HK-2 (cell line): ENCODE results near the gene GRIN3B.
A peak's percentile ranks its signal among the peaks of the same experiment; 100 is the strongest.

Experiments used
- DNase-seq: peaks from one replicate; pipeline ENCODE4 v3.0.0-alpha.2; 2018; ENCODE audit not compliant: unreplicated experiment

The GRIN3B gene

DNA sequence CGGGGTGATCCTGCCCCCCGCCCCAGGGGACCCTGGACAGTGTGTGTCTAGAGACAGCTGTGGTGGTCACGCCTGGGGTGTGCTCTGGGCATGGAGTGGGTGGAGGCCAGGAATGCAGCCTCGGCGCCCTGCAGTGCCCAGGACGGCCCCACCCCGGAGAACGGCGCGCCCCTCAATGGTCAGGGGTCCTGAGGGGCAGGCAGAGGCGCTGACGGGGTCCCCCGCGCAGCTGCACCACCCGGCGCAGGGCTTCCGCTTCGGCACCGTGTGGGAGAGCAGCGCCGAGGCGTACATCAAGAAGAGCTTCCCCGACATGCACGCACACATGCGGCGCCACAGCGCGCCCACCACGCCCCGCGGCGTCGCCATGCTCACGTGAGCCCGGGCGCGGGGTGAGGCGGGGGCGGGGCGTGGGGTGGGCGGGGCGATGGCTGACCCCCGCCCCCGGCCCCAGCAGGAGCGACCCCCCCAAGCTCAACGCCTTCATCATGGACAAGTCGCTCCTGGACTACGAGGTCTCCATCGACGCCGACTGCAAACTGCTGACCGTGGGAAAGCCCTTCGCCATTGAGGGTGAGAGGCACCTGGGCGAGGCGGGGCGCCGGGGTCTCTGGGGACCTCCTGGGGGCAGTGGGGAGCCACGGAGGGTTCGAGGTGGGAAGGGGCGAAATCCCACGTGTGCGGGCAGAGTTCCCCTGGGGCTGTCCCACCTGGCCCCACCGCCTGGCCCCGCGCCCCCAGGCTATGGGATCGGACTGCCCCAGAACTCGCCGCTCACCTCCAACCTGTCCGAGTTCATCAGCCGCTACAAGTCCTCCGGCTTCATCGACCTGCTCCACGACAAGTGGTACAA lies 7.4 kb downstream of the GRIN3B start:
- DNase-seq: no peak

DNA sequence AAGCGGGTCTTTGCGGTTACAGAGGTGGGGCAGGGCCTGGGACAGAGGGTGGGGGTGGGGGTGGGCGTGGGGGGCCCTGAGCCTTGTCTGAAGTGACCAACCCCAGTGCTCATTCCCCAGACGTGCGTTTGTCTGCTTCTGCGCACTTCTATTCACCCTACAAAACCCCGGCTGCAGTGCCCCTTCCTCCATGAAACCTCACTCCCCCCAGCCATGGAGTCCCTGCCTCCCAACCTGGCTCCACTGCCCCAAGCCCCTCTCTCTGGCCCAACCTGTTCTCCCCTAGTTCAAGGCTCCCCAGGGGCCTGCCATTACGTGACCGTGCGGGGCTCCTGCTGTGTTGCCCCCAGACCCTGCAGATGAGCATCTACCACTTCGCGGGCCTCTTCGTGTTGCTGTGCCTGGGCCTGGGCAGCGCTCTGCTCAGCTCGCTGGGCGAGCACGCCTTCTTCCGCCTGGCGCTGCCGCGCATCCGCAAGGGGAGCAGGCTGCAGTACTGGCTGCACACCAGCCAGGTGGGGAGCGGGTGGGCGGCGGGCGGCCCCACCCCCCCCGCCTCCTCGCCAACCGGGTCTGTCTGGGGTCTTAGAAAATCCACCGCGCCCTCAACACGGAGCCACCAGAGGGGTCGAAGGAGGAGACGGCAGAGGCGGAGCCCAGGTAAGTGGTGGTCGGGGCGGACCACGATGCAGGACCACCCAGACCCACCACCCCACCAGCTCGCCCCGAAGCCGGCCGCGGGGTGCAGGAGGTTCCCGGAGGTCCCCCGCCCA lies 8.2 kb downstream of the GRIN3B start:
- DNase-seq: no peak

DNA sequence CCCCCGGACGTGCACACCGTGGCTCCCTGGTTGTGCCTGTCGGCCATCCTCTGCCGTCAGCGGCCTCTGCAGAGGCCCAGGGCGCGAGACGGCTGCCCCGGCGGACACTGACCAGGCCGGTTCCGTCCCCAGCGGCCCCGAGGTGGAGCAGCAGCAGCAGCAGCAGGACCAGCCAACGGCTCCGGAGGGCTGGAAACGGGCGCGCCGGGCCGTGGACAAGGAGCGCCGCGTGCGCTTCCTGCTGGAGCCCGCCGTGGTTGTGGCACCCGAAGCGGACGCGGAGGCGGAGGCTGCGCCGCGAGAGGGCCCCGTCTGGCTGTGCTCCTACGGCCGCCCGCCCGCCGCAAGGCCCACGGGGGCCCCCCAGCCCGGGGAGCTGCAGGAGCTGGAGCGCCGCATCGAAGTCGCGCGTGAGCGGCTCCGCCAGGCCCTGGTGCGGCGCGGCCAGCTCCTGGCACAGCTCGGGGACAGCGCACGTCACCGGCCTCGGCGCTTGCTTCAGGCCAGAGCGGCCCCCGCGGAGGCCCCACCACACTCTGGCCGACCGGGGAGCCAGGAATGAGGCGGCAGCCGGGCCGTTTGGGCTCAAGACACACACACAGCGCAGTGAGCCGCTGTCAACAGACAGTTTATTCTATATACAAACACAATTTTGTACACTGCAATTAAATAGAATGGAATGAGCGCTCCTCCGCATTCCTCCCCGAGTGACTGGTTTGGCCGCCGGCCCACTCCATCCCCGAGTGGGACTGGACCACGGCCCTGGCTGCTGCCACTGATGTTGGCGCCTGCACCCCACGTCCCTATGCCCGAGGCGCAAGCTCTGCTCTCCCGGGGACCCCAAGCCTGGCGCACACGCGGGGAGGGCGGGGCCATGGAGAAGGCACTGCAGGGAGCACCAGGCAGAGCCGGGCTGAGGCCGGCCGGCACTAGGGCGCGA lies 9.1 kb downstream of the GRIN3B start:
- no peak for DNase-seq

DNA sequence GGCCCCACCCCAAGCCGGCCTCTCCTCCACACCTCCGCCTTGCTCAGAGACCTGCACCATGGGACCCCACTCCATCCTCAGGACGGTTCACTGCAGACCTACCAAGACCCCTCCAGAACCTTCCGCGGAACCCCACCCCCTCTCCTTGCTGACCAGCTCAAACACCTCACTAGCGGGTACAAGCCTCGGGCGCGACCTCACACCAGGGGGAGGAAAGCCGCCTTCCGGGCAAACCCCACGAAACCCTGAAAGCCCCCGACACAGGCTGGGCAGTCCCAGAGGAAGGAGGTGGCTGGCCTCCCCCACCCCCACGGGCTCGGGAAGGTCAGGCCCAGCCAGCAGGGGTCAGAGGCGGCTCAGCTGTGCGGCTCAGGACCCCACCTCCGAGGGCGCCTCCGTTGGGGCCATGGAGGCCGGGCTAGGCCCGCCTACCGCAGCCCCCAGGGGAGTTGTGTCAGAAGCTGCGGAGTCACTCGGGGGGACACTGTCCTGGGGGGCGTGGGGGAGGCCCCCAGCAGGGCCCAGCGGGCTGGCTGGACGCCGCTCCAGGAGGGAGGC lies 9.8 kb downstream of the GRIN3B start:
- DNase-seq: no peak

DNA sequence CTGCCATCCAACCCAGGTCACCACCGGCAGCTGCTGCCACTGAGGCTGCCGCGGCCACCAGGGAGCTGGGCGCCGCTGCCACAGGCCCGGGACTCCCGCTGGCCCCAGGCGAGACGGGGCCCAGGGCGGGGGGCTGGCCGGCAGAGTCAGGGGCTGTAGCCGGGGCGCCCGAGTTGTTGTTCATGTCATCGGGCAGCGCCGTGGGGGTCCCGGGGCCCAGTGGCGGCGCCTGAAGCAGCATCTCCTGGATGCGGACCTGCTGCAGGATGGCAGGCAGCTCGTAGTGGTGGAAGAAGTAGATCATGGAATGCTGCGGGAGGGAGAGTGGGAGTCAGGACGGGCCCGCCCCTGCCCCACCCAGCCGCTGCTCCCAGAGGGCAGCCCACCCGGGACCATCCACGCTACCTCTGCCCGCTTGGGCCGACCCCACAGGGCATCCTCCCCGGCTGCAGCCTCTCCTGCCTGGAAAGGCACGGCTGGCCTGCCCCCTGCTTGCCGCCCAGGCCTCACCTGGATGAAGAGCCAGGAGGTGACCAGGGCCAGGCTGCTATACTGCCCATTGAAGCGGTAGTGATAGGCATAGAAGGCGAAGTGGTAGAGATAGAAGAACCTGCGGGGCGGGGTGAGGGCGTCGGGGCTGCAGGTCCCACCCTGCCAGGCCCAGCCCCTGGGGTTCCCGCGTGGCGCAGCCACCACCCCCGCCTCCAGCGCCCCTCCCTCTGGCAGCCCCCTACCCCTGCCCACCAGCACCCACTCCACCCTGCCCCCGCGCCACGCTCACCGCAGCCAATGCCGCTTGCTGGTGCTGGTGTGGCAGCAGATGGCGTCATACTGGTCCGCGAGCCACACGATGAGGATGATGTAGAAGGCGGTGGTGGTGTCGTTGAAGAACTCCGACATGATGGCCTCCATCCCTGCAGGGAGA lies 10.6 kb downstream of the GRIN3B start:
- DNase-seq: no peak

DNA sequence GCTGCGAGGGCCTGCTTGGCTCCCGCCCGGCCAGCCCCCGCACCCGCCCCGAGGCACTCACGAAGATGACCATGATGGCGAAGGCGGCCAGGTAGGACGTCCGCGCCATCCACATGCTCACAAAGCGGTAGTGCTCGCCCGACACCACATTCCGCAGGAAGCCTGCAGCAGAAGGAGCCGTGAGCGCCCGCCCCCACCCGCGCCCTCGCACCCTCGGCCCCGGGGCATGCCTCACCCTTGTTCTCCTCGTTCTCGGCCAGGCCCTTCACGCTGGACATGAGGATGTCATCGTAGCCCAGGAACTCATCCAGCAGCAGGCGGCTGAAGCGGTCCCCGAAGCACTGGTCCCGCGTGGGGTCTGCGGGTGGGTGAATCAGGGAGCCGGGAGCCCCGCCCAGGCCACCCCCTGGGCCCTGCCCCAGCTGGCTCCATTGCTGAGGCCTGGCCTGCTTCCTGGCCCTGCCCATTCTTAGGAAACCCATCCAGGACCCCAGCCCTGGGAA lies 11.7 kb downstream of the GRIN3B start:
- no peak for DNase-seq

DNA sequence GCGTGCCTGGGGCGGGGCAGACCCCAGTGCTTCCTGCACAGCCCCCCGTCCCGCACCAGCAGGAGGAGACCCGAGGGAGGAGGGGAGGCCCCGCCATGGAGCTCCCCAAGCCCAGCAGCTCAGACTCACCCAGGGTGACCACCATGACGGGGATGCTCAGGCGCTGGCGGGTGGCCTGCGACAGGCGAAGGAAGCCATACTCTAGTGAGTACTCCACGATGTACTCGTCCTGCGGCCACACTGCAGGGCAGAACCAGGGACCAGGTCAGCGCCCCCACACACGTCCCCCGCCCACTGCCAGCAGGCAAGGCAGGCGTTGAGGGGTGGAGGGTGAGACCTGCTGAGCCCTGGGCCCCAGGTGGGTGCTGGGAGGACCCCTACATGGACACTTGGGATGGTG lies 12.1 kb downstream of the GRIN3B start:
- no peak for DNase-seq

DNA sequence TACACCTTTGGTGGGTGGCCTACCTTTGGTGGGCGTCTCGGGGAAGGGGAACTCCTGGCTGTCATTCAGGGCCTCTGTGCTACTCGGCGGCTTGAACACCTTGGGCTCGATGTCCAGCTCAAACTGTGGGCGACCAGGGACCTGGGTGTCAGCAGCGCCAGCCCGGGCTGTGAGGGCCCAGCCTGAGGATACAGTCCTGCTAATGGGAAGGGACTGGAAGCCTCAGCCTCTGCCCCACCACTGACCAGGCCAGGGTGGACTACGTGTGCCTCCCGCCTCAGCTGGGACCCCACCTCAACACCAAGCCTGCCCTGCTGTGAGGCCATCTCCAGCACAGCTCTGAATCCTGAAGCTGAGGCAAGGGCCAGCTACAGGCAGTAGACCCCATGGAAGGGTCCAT lies 13.0 kb downstream of the GRIN3B start:
- DNase-seq: no peak

DNA sequence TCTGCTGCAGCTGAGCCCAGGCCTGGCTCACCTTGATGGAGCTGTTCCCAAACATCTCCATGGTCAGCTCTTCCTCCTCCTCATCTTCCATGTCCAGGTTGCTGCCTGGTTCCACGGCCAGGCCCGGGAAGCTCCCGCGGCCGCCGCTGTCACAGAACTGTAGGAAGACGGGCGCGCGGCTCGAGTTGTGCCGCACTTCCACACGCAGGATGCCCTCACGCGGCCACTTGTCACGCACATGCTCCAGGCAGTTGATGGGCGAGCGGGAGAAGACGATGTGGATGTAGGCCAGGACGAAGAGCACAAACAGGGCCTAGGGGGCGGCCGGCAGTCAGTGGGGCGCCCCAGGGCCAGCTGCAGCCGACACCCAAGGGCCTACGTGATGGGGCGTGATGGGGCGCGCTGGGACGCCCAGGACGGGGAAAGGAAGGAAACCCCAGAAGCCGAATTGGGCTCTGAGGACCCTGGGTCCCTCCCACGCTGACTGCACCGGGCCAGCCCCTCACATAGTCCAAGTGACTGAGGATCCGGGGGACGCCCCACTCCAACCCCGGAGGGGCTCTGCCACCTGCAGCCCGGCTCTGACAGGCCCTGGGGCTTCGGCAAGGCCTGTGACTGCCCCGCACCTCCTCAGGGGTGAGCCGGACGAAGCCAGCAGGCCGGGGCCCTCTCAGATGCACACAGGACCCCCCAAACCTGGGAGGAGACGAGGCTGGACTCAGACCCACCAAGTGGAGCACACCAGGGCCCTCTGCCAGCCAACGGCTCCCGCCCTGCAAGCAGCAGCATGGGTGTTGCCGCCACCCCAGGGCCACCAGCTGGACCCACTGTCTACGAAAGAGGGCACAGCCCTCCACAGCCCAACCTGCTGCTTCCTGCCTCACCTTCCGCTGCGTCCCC lies 14.2 kb downstream of the GRIN3B start:
- DNase-seq: no peak

DNA sequence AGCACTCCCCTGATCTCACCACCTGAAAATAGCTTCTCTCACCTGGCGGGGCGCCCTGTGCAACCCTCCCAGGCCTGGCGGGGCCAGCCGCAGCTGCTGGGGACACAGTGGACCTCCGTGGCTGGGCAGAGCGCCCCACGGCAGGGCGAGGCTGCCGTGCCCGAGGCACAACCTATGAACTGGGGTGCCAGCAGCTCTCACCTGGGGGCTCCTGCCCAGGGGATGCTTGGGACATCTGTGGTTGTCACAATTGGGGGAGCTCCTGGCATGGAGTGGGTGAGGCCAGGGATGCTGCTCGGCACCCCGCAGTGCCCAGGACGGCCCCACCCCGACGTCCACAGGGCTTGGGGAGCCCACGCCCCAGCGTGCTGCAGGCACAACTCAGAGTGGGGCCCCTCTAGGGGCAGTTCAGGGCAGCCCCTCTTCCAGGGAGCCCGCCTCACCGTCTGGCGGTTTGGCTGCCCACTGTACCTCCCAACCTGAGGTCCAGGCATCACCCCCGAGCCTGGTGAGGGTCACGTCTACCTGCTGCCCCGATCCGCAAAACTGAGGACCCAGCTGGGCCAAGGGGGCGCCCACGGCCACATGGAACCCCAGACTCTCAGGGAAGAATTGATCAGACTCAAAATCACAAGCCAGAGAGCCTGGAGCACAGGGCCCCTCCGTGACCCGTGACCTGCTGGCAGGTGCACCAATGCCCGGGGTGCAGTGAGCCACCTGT lies 15.0 kb downstream of the GRIN3B start:
- DNase-seq: no peak

DNA sequence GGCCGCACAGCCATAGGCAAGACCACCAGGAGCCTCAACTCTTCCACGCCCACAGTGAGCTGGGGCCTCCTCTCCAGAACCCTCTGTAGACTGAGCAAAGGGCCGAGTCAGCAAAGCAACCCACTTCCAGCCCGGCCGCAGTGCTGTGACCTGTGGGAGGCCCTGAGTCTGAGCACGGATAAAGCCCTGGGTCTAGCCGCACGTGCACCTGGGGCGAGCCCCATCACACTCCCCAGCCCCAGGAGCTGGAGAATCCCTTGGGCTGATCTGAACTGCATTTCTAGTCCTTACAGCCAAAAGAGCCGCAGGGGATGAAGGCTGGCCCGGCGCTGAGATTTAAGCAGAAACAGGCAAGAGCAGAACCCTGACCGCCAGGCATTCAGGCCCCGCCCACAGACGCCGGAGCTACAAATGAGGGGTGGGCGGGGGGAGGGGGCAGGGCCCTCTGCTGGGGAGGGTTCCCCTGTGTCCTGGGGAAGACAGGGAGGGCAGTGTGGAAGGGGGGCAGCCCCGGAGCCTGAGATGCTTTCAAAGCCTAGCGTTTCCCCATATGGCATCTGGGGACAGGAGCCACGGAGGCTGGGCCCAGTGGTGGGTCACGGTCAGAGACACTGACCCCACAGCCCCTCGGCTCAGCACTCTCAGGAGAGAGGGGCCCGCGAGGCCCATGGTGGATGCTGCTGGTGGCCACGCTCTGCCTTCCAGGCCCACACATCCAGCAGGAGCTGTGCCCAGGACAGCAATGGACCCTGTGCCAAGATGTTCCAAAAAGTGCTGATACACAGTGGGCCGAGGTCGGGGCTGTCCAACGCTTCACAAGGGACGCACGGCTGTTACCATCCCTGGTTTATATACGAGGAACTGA lies 15.8 kb downstream of the GRIN3B start:
- DNase-seq: no peak

DNA sequence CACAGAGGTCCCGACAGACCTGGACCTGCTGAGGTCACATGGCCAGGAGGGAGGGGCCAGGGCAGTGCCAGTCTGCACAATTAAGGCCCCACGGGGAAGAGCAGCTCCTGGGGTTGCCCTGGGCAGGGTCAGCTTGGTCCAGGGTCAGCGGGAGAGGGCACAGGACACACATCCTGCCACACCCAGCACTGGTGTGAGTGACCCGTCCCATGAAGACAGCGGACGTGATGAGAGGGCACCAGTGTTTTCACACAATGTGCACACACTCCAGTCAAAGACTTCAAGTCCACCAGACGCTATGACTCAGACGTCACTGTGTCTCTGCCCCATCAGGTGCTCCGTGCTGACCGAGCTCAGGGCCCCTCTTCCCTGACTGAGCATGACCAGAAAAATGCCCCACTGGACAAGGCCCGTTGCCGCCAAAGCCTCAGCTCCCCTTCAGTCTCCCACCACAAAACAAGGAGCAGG lies 16.5 kb downstream of the GRIN3B start:
- peak; percentile 90 for DNase-seq

DNA sequence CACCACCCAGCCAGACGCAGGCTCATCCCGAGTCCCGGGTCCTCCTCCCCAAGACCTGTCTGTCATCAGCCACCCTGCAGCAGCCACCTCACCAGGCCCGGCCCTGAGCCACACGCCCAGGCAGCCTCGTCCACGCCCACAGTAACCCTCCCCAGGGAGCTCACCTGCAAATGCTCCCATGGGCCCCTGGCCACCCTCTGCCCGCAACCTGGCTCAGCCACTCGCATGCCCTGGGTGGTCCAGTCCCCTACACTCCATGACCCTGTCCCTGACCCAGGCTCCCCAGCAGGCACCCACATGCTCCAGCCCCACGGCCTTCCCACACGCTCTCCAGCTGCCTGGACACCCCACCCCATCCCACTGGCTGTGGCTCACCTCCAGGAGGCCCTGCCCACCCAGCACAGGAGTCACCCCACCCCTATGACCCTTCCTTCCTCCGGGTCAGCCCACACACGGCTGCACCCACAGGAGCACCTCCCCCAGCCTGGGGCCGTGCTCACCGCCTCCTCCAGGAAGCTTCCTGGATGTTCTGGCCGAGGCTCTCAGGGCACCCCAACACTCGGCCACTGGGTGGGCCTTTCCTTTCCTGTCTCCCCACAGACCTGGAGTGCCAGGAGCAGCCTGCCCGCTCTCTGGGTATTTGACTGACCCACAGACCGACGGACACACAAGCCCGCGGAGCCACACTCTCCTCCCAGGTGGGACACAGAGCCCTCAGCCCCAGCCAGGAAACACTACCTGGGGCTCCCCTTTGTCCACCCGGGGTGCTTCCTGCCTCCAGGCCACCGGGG lies 17.1 kb downstream of the GRIN3B start:
- peak; percentile 82 for DNase-seq

DNA sequence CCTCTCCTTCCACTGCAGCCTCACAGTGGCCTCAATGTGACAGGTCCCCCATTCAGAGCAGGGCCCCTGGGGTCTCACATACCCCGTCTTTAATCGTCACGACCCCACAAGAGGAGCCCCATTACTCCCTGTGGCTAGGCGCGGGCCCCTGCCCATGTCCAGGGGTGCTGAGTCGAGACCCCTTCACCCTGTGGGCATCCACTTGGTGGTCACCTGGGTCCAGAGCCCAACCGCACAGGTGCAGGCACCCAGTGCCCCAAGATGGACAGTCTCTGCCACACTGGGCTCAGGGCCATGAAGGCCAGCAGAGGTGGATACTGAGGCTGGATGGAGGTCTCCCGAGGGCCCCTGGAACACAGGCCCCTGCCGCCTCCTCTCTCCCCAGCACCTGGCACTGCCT lies 17.7 kb downstream of the GRIN3B start:
- no peak for DNase-seq

DNA sequence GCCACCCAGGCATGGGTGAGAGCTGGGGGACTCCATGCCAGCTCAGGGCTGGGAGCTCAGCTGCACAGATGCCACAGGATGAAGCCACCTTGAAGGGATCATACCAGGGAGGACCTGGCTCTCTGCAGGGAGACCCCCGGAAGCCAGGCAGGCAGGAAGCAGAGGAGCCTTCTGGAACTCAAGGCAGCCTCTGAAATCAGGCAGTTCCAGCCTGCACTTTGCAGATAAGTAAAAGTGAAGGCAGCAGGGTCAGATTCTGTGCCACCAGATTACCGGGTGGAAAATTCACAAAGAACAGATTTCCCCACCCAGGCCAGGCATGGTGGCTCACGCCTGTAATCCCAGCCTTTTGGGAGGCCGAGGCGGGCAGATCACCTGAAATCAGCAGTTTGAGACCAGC lies 18.2 kb downstream of the GRIN3B start:
- no peak for DNase-seq

DNA sequence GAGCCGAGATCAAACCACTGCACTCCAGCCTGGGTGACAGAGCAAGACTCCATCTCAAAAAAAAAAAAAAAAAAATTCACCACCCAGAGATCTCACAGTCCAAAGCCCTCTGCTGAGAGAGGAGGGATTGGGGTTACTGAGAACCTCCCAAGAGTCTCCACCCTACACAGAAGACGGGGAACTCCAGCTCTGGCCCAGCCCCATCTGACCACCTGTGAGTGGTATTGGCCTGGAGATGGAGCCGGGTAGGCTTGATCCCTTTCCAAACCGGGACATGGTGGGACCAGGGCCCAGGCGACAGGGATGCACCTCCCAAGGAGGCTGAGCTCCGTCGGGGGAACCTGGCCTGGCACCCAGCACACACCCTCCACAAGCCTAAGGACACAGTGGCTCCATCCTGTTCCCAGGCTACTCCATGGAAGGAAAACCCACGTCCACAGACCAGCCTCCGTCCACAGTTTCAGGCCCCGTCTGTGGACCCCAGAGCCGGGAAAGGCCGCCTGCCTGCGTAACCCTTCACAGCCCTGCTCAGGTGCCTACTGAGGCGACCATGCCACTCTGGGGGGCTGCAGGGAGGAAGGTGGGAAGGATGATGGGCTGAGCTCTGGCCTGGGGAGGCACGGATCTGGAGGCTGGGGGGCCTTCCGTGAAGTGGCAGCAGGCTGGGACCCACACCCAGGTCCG lies 18.9 kb downstream of the GRIN3B start:
- DNase-seq: no peak
